A673 (cell line): Measurements from ENCODE around the gene NFATC1. TPM values are rescaled to one million over a fixed set of nuclear protein-coding genes. Genes with fewer than 3 reads are reported as not detected.

Experiments used
- BruUV-seq: library from RNA; stranded (reverse); fragments of 400-500 nt; replicated peaks from 2 replicates; lab custom pipeline; 2021; lab: Mats Ljungman, UMichigan
- CTCF ChIA-PET: fragments of 300-600 bp; sonication (Branson Sonifier 250); formaldehyde crosslinking; loops from one replicate; lab custom pipeline; 2022; ENCODE audit warnings: antibody characterized with exemption; lab: Charles Lee
- POLR2A ChIA-PET: fragments of 300-600 bp; sonication (Branson Sonifier 250); formaldehyde crosslinking; loops from one replicate; lab custom pipeline; 2022; ENCODE audit warnings: antibody characterized with exemption; ENCODE audit not compliant: low non-redundant PET; lab: Charles Lee
- DNase-seq: peaks from one replicate; pipeline ENCODE4 v3.0.0-alpha.2; 2015; ENCODE audit warnings: low spot score
- H3K27ac ChIP-seq: fragments of 200-600 bp; sonication (generic); 2 replicates; pipeline ENCODE4 v1.5.1; 2016; ENCODE audit warnings: mixed run types, low read depth, mild to moderate bottlenecking, mixed read lengths, antibody characterized with exemption, low read length; ENCODE audit not compliant: poor library complexity, severe bottlenecking
- H3K27me3 ChIP-seq: fragments of 200-600 bp; sonication (generic); replicated peaks from 2 replicates; pipeline ENCODE4 v1.6.1; 2017; ENCODE audit warnings: mixed run types, low read depth, mild to moderate bottlenecking, mixed read lengths, antibody characterized with exemption, low read length; ENCODE audit not compliant: insufficient read depth, poor library complexity
- H3K36me3 ChIP-seq: fragments of 200-600 bp; sonication (generic); 2 replicates; pipeline ENCODE4 v1.6.1; 2016; ENCODE audit warnings: mixed run types, mild to moderate bottlenecking, mixed read lengths, antibody characterized with exemption, low read length; ENCODE audit not compliant: insufficient read depth, poor library complexity, severe bottlenecking
- H3K4me1 ChIP-seq: fragments of 200-600 bp; sonication (generic); 2 replicates; pipeline ENCODE4 v1.6.1; 2017; ENCODE audit warnings: mixed run types, mild to moderate bottlenecking, mixed read lengths, antibody characterized with exemption, low read length; ENCODE audit not compliant: insufficient read depth, poor library complexity, severe bottlenecking
- H3K4me3 ChIP-seq: fragments of 200-600 bp; sonication (generic); 2 replicates; pipeline ENCODE4 v1.5.1; 2016; ENCODE audit warnings: low read depth, mixed run types, mild to moderate bottlenecking, mixed read lengths, low read length; ENCODE audit not compliant: poor library complexity, severe bottlenecking
- H3K9me3 ChIP-seq: fragments of 200-600 bp; sonication (generic); 2 replicates; pipeline ENCODE4 v1.6.1; 2016; ENCODE audit warnings: mixed run types, low read depth, mild to moderate bottlenecking, mixed read lengths, antibody characterized with exemption, low read length; ENCODE audit not compliant: poor library complexity, severe bottlenecking
- EZH2 ChIP-seq: fragments of 200-600 bp; sonication (generic); IDR thresholded peaks from 2 replicates; pipeline ENCODE4 v1.6.1; 2017; ENCODE audit warnings: borderline replicate concordance, low read depth, mild to moderate bottlenecking, mixed read lengths, antibody characterized with exemption, low read length; ENCODE audit not compliant: poor library complexity, severe bottlenecking
- intact Hi-C: fragments of 100-400 bp; cut with micrococcal nuclease; formaldehyde crosslinking; loops from one replicate; pipeline ENCODE4 v1.10.0; 2022; ENCODE audit not compliant: unreplicated experiment
- total RNA-seq: library from RNA; stranded (reverse); gene quantifications from 2 replicates; pipeline ENCODE4 v1.2.3, GENCODE V29; 2021
- TF ChIP-seq, protein P1 (sequence below): fragments of 300-800, 200-600 bp; sonication (generic); conservative IDR thresholded peaks from 2 replicates; pipeline ENCODE4 v1.5.1; 2017; ENCODE audit warnings: low read depth, mild to moderate bottlenecking, antibody characterized with exemption, low read length, moderate library complexity, mixed read lengths

NFATC1 gene
- total RNA-seq, 1 experiment from 2014 or later: 10.4 TPM

DNA sequence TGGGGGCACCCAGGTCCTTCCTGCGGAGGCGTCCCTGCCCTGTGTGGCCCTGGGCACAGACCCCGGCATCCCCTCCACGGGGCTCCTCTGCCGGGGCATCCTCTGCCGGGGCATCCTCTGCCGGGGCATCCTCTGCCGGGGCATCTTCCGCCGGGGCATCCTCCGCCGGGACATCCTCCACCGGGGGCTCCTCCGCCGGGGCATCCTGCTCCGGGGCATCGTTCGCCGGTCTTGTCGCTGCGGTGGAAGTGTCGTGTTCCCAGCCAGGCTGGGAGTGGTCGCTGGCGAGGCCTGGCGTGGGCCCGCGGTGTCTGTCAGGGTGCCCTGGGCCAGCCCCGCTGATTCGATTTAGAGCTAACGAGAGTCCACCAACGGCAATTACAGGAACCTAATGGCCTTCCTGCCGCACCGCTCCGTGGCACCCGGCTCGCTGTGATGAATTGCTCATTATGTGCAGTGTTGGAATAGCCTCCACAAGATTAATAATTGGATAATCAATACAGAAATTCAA lies 115.1 kb downstream of the NFATC1 start:
- Histone ChIP-seq H3K9me3 (no peaks in the 10 kb centered on the region), H3K27ac (no peak overlapping the region), H3K4me3 (no peak overlapping the region), H3K27me3 (no peaks in the 10 kb centered on the region), H3K4me1 (no peaks in the 10 kb centered on the region), H3K36me3 (no peaks in the 10 kb centered on the region)
- POLR2A ChIA-PET: no interaction called here
- intact Hi-C loops: no loop called here
- no TSS peak for BruUV-seq
- DNase-seq: no peak
- TF ChIP-seq EZH2: no peak
- TF ChIP-seq, protein P1, sequence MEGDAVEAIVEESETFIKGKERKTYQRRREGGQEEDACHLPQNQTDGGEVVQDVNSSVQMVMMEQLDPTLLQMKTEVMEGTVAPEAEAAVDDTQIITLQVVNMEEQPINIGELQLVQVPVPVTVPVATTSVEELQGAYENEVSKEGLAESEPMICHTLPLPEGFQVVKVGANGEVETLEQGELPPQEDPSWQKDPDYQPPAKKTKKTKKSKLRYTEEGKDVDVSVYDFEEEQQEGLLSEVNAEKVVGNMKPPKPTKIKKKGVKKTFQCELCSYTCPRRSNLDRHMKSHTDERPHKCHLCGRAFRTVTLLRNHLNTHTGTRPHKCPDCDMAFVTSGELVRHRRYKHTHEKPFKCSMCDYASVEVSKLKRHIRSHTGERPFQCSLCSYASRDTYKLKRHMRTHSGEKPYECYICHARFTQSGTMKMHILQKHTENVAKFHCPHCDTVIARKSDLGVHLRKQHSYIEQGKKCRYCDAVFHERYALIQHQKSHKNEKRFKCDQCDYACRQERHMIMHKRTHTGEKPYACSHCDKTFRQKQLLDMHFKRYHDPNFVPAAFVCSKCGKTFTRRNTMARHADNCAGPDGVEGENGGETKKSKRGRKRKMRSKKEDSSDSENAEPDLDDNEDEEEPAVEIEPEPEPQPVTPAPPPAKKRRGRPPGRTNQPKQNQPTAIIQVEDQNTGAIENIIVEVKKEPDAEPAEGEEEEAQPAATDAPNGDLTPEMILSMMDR: no peak
- CTCF ChIA-PET: no interaction called here

DNA sequence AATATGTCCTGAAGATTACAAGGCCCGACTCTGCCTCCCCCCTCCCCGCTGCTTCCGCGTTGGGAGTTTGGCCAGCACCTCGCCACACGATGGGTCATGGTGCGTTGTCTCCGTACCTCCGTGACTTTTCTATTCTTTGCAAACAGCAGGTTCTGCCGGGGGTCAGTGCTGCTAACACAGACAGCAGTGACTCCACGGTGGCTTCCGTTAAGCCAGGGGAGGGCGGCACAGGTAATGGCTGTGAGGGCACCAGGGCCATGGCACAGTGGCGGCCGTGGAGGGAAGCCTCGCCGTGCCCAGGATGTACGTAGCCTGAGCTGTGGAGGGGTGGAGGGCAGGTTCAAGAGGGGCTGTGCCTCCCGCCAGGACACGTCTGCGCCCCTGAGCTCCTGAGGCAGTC lies 115.5 kb downstream of the NFATC1 start:
- no peak for DNase-seq
- H3K4me1 ChIP-seq: no peaks in the 10 kb centered on the region
- ChIA-PET CTCF (no interaction called here), POLR2A (no interaction called here)
- TF ChIP-seq, protein P1: no peak
- no peak for TF ChIP-seq EZH2
- no peaks in the 10 kb centered on the region for H3K36me3 ChIP-seq
- BruUV-seq: no TSS peak
- no peaks in the 10 kb centered on the region for H3K9me3 ChIP-seq
- H3K27ac ChIP-seq: no peak overlapping the region
- no peaks in the 10 kb centered on the region for H3K27me3 ChIP-seq
- no peak overlapping the region for H3K4me3 ChIP-seq
- intact Hi-C loops: no loop called here

DNA sequence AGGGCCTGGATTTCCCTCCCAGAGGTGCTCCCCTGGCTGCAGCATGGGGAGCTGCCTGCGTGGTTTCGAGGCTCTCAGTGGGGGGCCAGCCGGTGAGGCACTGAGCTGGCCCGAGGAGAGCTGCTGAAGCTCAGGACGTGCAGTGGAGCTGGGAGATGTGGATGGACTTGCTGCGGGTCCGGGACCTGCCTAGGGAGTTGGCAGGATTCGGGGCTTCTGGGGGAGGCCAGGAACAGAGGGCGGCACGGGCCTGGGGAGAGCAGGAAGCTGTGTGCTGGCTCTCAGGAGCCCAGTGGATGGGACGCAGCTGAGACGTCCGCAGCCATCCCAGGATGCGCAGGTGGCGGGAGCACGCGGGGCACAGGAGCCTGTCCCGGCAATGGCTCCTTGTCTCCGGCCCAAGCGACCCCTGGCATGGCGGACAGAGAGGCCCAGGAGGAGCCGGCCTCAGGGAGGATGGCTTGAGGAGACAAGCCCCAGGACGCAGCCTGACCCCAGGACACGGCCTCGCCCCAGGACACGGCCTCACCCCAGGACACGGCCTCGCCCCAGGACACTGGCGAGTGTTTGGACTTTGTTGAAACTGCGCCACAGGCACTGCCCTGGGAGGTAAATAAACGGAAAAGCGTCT lies 116.1 kb downstream of the NFATC1 start:
- Histone ChIP-seq H3K27ac (no peak overlapping the region), H3K9me3 (no peaks in the 10 kb centered on the region), H3K4me1 (no peaks in the 10 kb centered on the region), H3K4me3 (no peak overlapping the region), H3K27me3 (no peaks in the 10 kb centered on the region), H3K36me3 (no peaks in the 10 kb centered on the region)
- intact Hi-C loops: no loop called here
- BruUV-seq: no TSS peak
- CTCF ChIA-PET: no interaction called here
- DNase-seq: no peak
- TF ChIP-seq, protein P1: no peak
- TF ChIP-seq EZH2: no peak
- POLR2A ChIA-PET: interaction anchor here (0.5 kb wide), 1 partner anchor 95 kb away, joined by 4 read pairs; no protein-coding TSS in a partner anchor
